ENCODE results near the gene DACH1.
"Not testable (repeated sequence)": the region's sequence is repeated elsewhere in the genome, so short reads cannot be mapped to it uniquely, and the experiment has no call there.

The DACH1 gene

GRCh38 chr13:71780546-71780945 is 86.5 kb downstream of the DACH1 start:
- Histone ChIP-seq H3K9me3 (ENCODE audit: control insufficient read depth, insufficient read depth, low read depth, low read length) (no peaks in the 10 kb centered on the region), H3K36me3 (ENCODE audit: control insufficient read depth in 2 of 2, insufficient read depth in 1 of 2, low read length in 2 of 2) (no peaks in the 10 kb centered on the region), H3K27ac (ENCODE audit: extremely low read depth, low read depth, low read length) (no peak overlapping the region), H3K4me1 (ENCODE audit: control insufficient read depth, insufficient read depth, low read length) (no peaks in the 10 kb centered on the region), H3K4me3 (ENCODE audit: low read depth, low read length) (no peak overlapping the region)
- CTCF ChIA-PET, result interaction anchor here (0.8 kb wide), 1 partner anchor 11 kb away, joined by 3 read pairs; no protein-coding TSS in a partner anchor
- TF ChIP-seq ZNF423 (tag by site-specific recombination; IDR thresholded peaks at IDR 0.05) (no peak), ZNF670 (tag by site-specific recombination; IDR thresholded peaks at IDR 0.05; ENCODE audit: low read depth) (no peak), PRDM1 (tag by site-specific recombination; IDR thresholded peaks at IDR 0.05) (peak; percentile 95)
- POLR2A ChIA-PET, result interaction anchor here (0.9 kb wide), 1 partner anchor 250 kb away, joined by 4 read pairs; no protein-coding TSS in a partner anchor

GRCh38 chr13:71778998-71779397 is 88.0 kb downstream of the DACH1 start:
- CTCF ChIA-PET, result interaction anchor here (0.7 kb wide), 1 partner anchor 17 kb away, joined by 5 read pairs; no protein-coding TSS in a partner anchor
- POLR2A ChIA-PET; H3K4me3 ChIP-seq (ENCODE audit: low read depth, low read length); H3K36me3 ChIP-seq (ENCODE audit: control insufficient read depth in 2 of 2, insufficient read depth in 1 of 2, low read length in 2 of 2); H3K4me1 ChIP-seq (ENCODE audit: control insufficient read depth, insufficient read depth, low read length); H3K27ac ChIP-seq (ENCODE audit: extremely low read depth, low read depth, low read length); H3K9me3 ChIP-seq (ENCODE audit: control insufficient read depth, insufficient read depth, low read depth, low read length): not testable (repeated sequence)

DNA sequence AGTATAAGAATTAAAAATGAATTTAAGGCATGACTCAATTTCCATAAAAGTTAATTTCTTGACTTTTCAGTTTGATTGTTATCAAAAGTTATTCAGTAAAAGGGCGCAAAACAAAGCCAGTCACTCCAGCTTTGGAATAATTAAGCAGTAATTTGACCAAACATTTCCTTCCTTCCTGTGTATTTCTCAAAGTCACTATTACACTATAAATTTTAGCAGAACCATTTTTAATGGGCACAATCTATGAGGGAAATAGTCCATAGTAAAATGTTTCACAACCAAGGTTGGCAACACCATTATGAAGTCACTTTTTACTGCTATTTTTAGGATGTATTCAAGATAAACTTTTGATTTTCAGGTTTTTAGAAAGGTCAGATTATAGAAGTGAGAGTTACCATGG is 91.0 kb downstream of the DACH1 start:
- Histone ChIP-seq H3K4me1 (ENCODE audit: control insufficient read depth, insufficient read depth, low read length) (no peaks in the 10 kb centered on the region), H3K9me3 (ENCODE audit: control insufficient read depth, insufficient read depth, low read depth, low read length) (no peaks in the 10 kb centered on the region), H3K27ac (ENCODE audit: extremely low read depth, low read depth, low read length) (no peak overlapping the region), H3K4me3 (ENCODE audit: low read depth, low read length) (no peak overlapping the region), H3K36me3 (ENCODE audit: control insufficient read depth in 2 of 2, insufficient read depth in 1 of 2, low read length in 2 of 2) (no peaks in the 10 kb centered on the region)
- ChIA-PET POLR2A (no interaction called here), CTCF (interaction anchor here (0.6 kb wide), 1 partner anchor 421 kb away, joined by 3 read pairs; no protein-coding TSS in a partner anchor)
- TF ChIP-seq PRDM6 (tag by site-specific recombination; IDR thresholded peaks at IDR 0.05) (0 out of 2 replicates have a peak, but pooled peaks have one; percentile 22), PRDM1 (tag by site-specific recombination; IDR thresholded peaks at IDR 0.05) (0 out of 2 replicates have a peak, but pooled peaks have one; percentile 19)
- TF ChIP-seq, protein P1, sequence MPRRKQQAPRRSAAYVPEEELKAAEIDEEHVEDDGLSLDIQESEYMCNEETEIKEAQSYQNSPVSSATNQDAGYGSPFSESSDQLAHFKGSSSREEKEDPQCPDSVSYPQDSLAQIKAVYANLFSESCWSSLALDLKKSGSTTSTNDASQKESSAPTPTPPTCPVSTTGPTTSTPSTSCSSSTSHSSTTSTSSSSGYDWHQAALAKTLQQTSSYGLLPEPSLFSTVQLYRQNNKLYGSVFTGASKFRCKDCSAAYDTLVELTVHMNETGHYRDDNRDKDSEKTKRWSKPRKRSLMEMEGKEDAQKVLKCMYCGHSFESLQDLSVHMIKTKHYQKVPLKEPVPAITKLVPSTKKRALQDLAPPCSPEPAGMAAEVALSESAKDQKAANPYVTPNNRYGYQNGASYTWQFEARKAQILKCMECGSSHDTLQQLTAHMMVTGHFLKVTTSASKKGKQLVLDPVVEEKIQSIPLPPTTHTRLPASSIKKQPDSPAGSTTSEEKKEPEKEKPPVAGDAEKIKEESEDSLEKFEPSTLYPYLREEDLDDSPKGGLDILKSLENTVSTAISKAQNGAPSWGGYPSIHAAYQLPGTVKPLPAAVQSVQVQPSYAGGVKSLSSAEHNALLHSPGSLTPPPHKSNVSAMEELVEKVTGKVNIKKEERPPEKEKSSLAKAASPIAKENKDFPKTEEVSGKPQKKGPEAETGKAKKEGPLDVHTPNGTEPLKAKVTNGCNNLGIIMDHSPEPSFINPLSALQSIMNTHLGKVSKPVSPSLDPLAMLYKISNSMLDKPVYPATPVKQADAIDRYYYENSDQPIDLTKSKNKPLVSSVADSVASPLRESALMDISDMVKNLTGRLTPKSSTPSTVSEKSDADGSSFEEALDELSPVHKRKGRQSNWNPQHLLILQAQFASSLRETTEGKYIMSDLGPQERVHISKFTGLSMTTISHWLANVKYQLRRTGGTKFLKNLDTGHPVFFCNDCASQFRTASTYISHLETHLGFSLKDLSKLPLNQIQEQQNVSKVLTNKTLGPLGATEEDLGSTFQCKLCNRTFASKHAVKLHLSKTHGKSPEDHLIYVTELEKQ (tag by site-specific recombination; IDR thresholded peaks at IDR 0.05; ENCODE audit: borderline replicate concordance), result no peak

GRCh38 chr13:71774863-71775262 is 92.1 kb downstream of the DACH1 start:
- Histone ChIP-seq H3K4me3 (ENCODE audit: low read depth, low read length) (no peak overlapping the region), H3K9me3 (ENCODE audit: control insufficient read depth, insufficient read depth, low read depth, low read length) (no peaks in the 10 kb centered on the region), H3K4me1 (ENCODE audit: control insufficient read depth, insufficient read depth, low read length) (no peaks in the 10 kb centered on the region), H3K27ac (ENCODE audit: extremely low read depth, low read depth, low read length) (no peak overlapping the region), H3K36me3 (ENCODE audit: control insufficient read depth in 2 of 2, insufficient read depth in 1 of 2, low read length in 2 of 2) (no peaks in the 10 kb centered on the region)
- ChIA-PET POLR2A (no interaction called here), CTCF (no interaction called here)
- no peak for TF ChIP-seq ZNF404 (tag by site-specific recombination; IDR thresholded peaks at IDR 0.05)
- peak; percentile 62; the same call in 1 of the 2 replicates for TF ChIP-seq ZNF121 (tag by site-specific recombination; IDR thresholded peaks at IDR 0.05)
- TF ChIP-seq, protein P2, sequence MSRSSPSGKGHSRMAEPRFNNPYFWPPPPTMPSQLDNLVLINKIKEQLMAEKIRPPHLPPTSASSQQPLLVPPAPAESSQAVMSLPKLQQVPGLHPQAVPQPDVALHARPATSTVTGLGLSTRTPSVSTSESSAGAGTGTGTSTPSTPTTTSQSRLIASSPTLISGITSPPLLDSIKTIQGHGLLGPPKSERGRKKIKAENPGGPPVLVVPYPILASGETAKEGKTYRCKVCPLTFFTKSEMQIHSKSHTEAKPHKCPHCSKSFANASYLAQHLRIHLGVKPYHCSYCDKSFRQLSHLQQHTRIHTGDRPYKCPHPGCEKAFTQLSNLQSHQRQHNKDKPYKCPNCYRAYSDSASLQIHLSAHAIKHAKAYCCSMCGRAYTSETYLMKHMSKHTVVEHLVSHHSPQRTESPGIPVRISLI (tag by site-specific recombination; IDR thresholded peaks at IDR 0.05), result peak; percentile 53; the same call in 1 of the 2 replicates
